ENCODE data around the gene ISG20. TPM values are rescaled to one million over a fixed set of nuclear protein-coding genes. Genes with fewer than 3 reads are reported as not detected.

The ISG20 gene
- total and polyA plus RNA-seq, 2 of the 8 experiments (the other 6 are each of a cell fraction or from before 2014, with no cell fraction given), result 2.9 to 5.2 TPM

GRCh38 chr15:88661041-88661700 is 22.4 kb downstream of the ISG20 start (continued):
- TF ChIP-seq, protein P1, sequence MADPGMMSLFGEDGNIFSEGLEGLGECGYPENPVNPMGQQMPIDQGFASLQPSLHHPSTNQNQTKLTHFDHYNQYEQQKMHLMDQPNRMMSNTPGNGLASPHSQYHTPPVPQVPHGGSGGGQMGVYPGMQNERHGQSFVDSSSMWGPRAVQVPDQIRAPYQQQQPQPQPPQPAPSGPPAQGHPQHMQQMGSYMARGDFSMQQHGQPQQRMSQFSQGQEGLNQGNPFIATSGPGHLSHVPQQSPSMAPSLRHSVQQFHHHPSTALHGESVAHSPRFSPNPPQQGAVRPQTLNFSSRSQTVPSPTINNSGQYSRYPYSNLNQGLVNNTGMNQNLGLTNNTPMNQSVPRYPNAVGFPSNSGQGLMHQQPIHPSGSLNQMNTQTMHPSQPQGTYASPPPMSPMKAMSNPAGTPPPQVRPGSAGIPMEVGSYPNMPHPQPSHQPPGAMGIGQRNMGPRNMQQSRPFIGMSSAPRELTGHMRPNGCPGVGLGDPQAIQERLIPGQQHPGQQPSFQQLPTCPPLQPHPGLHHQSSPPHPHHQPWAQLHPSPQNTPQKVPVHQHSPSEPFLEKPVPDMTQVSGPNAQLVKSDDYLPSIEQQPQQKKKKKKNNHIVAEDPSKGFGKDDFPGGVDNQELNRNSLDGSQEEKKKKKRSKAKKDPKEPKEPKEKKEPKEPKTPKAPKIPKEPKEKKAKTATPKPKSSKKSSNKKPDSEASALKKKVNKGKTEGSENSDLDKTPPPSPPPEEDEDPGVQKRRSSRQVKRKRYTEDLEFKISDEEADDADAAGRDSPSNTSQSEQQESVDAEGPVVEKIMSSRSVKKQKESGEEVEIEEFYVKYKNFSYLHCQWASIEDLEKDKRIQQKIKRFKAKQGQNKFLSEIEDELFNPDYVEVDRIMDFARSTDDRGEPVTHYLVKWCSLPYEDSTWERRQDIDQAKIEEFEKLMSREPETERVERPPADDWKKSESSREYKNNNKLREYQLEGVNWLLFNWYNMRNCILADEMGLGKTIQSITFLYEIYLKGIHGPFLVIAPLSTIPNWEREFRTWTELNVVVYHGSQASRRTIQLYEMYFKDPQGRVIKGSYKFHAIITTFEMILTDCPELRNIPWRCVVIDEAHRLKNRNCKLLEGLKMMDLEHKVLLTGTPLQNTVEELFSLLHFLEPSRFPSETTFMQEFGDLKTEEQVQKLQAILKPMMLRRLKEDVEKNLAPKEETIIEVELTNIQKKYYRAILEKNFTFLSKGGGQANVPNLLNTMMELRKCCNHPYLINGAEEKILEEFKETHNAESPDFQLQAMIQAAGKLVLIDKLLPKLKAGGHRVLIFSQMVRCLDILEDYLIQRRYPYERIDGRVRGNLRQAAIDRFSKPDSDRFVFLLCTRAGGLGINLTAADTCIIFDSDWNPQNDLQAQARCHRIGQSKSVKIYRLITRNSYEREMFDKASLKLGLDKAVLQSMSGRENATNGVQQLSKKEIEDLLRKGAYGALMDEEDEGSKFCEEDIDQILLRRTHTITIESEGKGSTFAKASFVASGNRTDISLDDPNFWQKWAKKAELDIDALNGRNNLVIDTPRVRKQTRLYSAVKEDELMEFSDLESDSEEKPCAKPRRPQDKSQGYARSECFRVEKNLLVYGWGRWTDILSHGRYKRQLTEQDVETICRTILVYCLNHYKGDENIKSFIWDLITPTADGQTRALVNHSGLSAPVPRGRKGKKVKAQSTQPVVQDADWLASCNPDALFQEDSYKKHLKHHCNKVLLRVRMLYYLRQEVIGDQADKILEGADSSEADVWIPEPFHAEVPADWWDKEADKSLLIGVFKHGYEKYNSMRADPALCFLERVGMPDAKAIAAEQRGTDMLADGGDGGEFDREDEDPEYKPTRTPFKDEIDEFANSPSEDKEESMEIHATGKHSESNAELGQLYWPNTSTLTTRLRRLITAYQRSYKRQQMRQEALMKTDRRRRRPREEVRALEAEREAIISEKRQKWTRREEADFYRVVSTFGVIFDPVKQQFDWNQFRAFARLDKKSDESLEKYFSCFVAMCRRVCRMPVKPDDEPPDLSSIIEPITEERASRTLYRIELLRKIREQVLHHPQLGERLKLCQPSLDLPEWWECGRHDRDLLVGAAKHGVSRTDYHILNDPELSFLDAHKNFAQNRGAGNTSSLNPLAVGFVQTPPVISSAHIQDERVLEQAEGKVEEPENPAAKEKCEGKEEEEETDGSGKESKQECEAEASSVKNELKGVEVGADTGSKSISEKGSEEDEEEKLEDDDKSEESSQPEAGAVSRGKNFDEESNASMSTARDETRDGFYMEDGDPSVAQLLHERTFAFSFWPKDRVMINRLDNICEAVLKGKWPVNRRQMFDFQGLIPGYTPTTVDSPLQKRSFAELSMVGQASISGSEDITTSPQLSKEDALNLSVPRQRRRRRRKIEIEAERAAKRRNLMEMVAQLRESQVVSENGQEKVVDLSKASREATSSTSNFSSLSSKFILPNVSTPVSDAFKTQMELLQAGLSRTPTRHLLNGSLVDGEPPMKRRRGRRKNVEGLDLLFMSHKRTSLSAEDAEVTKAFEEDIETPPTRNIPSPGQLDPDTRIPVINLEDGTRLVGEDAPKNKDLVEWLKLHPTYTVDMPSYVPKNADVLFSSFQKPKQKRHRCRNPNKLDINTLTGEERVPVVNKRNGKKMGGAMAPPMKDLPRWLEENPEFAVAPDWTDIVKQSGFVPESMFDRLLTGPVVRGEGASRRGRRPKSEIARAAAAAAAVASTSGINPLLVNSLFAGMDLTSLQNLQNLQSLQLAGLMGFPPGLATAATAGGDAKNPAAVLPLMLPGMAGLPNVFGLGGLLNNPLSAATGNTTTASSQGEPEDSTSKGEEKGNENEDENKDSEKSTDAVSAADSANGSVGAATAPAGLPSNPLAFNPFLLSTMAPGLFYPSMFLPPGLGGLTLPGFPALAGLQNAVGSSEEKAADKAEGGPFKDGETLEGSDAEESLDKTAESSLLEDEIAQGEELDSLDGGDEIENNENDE (IDR thresholded peaks at IDR 0.05; ENCODE audit: insufficient replicate concordance, low read length), result no peak
- TF ChIP-seq ATF2 (IDR thresholded peaks at IDR 0.05; ENCODE audit: low read length) (no peak), MAFK (IDR thresholded peaks at IDR 0.05; ENCODE audit: low read depth, low read length) (no peak), CBX5 (IDR thresholded peaks at IDR 0.05; ENCODE audit: low read depth, low read length) (no peak), CTBP2 (IDR thresholded peaks at IDR 0.05; ENCODE audit: borderline replicate concordance, insufficient read depth, insufficient read length, low read length) (no peak), TAF1 (IDR thresholded peaks at IDR 0.05; ENCODE audit: low read depth, low read length) (no peak), NRF1 (IDR thresholded peaks at IDR 0.05; ENCODE audit: low read depth, low read length) (no peak), TAF7 (optimal IDR thresholded peaks at IDR 0.05; ENCODE audit: borderline replicate concordance, low read depth, low read length) (no peak)
